MM.1S (cell line): ENCODE data around the gene CERT1.
A peak's percentile ranks its signal among the peaks of the same experiment; 100 is the strongest.

Source experiments
- DNase-seq: peaks from one replicate; pipeline ENCODE4 v3.0.0-alpha.2; 2015
- H2AFZ ChIP-seq: fragments of 300-600 bp; sonication (generic); 2 replicates; pipeline ENCODE4 v1.6.0; 2016; ENCODE audit warnings: antibody characterized with exemption, low read length
- H3F3A ChIP-seq: fragments of 300-600 bp; sonication (generic); 2 replicates; pipeline ENCODE4 v1.6.1; 2016; ENCODE audit warnings: mild to moderate bottlenecking, antibody characterized with exemption, low read length, moderate library complexity, mixed read lengths; ENCODE audit not compliant: insufficient read depth
- H3K27ac ChIP-seq: fragments of 300-600 bp; sonication (generic); 2 replicates; pipeline ENCODE4 v1.5.1; 2016; ENCODE audit warnings: mild to moderate bottlenecking, low read length
- H3K27me3 ChIP-seq: fragments of 300-600 bp; sonication (generic); replicated peaks from 2 replicates; pipeline ENCODE4 v1.6.0; 2016; ENCODE audit warnings: low read length; ENCODE audit not compliant: insufficient read depth
- H3K36me3 ChIP-seq: fragments of 300-600 bp; sonication (generic); replicated peaks from 2 replicates; pipeline ENCODE4 v1.6.1; 2016; ENCODE audit warnings: mild to moderate bottlenecking, low read length, mixed read lengths; ENCODE audit not compliant: insufficient read depth
- H3K4me1 ChIP-seq: fragments of 300-600 bp; sonication (generic); 2 replicates; pipeline ENCODE4 v1.6.1; 2016; ENCODE audit warnings: low read length, mixed read lengths
- H3K4me2 ChIP-seq: fragments of 300-600 bp; sonication (generic); 2 replicates; pipeline ENCODE4 v1.6.0; 2016; ENCODE audit warnings: low read depth, low read length
- H3K4me3 ChIP-seq: fragments of 300-600 bp; sonication (generic); 2 replicates; pipeline ENCODE4 v1.5.1; 2016; ENCODE audit warnings: low read length, mixed read lengths
- H3K79me2 ChIP-seq: fragments of 300-600 bp; sonication (generic); 2 replicates; pipeline ENCODE4 v1.6.1; 2016; ENCODE audit warnings: mixed run types, low read length, mixed read lengths
- H3K9ac ChIP-seq: fragments of 300-600 bp; sonication (generic); 2 replicates; pipeline ENCODE4 v1.6.1; 2016; ENCODE audit warnings: low read length, mixed read lengths
- H3K9me2 ChIP-seq: fragments of 300-600 bp; sonication (generic); replicated peaks from 2 replicates; pipeline ENCODE4 v1.6.1; 2016; ENCODE audit warnings: mild to moderate bottlenecking, low read length, mixed read lengths; ENCODE audit not compliant: insufficient read depth
- H3K9me3 ChIP-seq: fragments of 300-600 bp; sonication (generic); replicated peaks from 2 replicates; pipeline ENCODE4 v1.6.1; 2016; ENCODE audit warnings: mild to moderate bottlenecking, low read length, mixed read lengths; ENCODE audit not compliant: insufficient read depth
- H4K20me1 ChIP-seq: fragments of 300-600 bp; sonication (generic); 2 replicates; pipeline ENCODE4 v1.6.1; 2016; ENCODE audit warnings: mild to moderate bottlenecking, low read length, moderate library complexity, mixed read lengths; ENCODE audit not compliant: insufficient read depth
- CTCF ChIP-seq: fragments of 300-600 bp; sonication (generic); IDR thresholded peaks from 2 replicates; pipeline ENCODE4 v1.5.1; 2016; ENCODE audit warnings: antibody characterized with exemption, low read length, mixed read lengths
- EZH2 ChIP-seq: fragments of 300-600 bp; sonication (generic); optimal IDR thresholded peaks from 2 replicates; pipeline ENCODE3; 2017; ENCODE audit warnings: low read depth, mild to moderate bottlenecking, antibody characterized with exemption, low read length, mixed read lengths
- EZH2phosphoT487 ChIP-seq: fragments of 300-600 bp; sonication (generic); IDR thresholded peaks from 2 replicates; pipeline ENCODE4 v1.6.1; 2018; ENCODE audit warnings: antibody characterized with exemption, low read length

CERT1 gene

GRCh38 chr5:75512383-75513074 is 1.1 kb upstream of the CERT1 start:
- TF ChIP-seq EZH2: no peak
- no peak for TF ChIP-seq EZH2phosphoT487
- TF ChIP-seq CTCF: no peak
- H3K4me1 ChIP-seq: peaks cover 25% of the 10 kb centered on the region
- H3K27me3 ChIP-seq: no peaks in the 10 kb centered on the region
- 0 out of 2 replicates have a peak, but pooled peaks cover 3% of the 10 kb centered on the region for H4K20me1 ChIP-seq
- peak overlapping the region; percentile 13; the same call in 1 of the 2 replicates for H3K27ac ChIP-seq
- H3K4me2 ChIP-seq: peak overlapping the region; percentile 61
- no peaks in the 10 kb centered on the region for H3K9me2 ChIP-seq
- H3K9ac ChIP-seq: peak overlapping the region; percentile 51
- peak; percentile 16 for DNase-seq
- no peaks in the 10 kb centered on the region for H3F3A ChIP-seq
- H2AFZ ChIP-seq: peak overlapping the region; percentile 63
- H3K79me2 ChIP-seq: peaks cover 85% of the 10 kb centered on the region
- no peaks in the 10 kb centered on the region for H3K9me3 ChIP-seq
- peak overlapping the region; percentile 97 for H3K4me3 ChIP-seq
- no peaks in the 10 kb centered on the region for H3K36me3 ChIP-seq

GRCh38 chr5:75510836-75511434 is 494 bp downstream of the CERT1 start:
- H3K9me2 ChIP-seq: no peaks in the 10 kb centered on the region
- 0 out of 2 replicates have a peak, but pooled peaks cover 3% of the 10 kb centered on the region for H4K20me1 ChIP-seq
- H2AFZ ChIP-seq: peak overlapping the region; percentile 93
- no peaks in the 10 kb centered on the region for H3F3A ChIP-seq
- peaks cover 91% of the 10 kb centered on the region for H3K79me2 ChIP-seq
- DNase-seq: peak; percentile 16
- no peaks in the 10 kb centered on the region for H3K9me3 ChIP-seq
- H3K4me3 ChIP-seq: peak overlapping the region; percentile 97
- no peaks in the 10 kb centered on the region for H3K36me3 ChIP-seq
- H3K4me2 ChIP-seq: peak overlapping the region; percentile 88
- H3K27ac ChIP-seq: peak overlapping the region; percentile 50; the same call in 1 of the 2 replicates
- H3K4me1 ChIP-seq: peaks cover 25% of the 10 kb centered on the region
- TF ChIP-seq EZH2 (no peak), EZH2phosphoT487 (no peak), CTCF (no peak)
- H3K9ac ChIP-seq: peak overlapping the region; percentile 80
- H3K27me3 ChIP-seq: no peaks in the 10 kb centered on the region

- peaks cover 25% of the 10 kb centered on the region for H3K4me1 ChIP-seq
- H3K9me2 ChIP-seq: no peaks in the 10 kb centered on the region
- DNase-seq: no peak
- no peaks in the 10 kb centered on the region for H3K36me3 ChIP-seq
- no peaks in the 10 kb centered on the region for H3K27me3 ChIP-seq
- H3K79me2 ChIP-seq: peaks cover 90% of the 10 kb centered on the region
- H3K4me3 ChIP-seq: peak overlapping the region; percentile 97
- H4K20me1 ChIP-seq: 0 out of 2 replicates have a peak, but pooled peaks cover 3% of the 10 kb centered on the region
- H2AFZ ChIP-seq: peak overlapping the region; percentile 93
- TF ChIP-seq EZH2 (no peak), EZH2phosphoT487 (no peak), CTCF (no peak)
- no peaks in the 10 kb centered on the region for H3K9me3 ChIP-seq
- peak overlapping the region; percentile 88 for H3K4me2 ChIP-seq
- no peaks in the 10 kb centered on the region for H3F3A ChIP-seq
- H3K27ac ChIP-seq: no peak overlapping the region
- peak overlapping the region; percentile 80; the same call in 1 of the 2 replicates for H3K9ac ChIP-seq
Measured at GRCh38 chr5:75510417-75510835, 1.0 kb downstream of the CERT1 start.
